Hematopoietic multipotent progenitor cell (in vitro differentiated cells): ENCODE data around the gene KIRREL1. TPM values are rescaled to one million over a fixed set of nuclear protein-coding genes. Genes with fewer than 3 reads are reported as not detected.
A peak's percentile ranks its signal among the peaks of the same experiment; 100 is the strongest.
"Not testable (repeated sequence)": the region's sequence is repeated elsewhere in the genome, so short reads cannot be mapped to it uniquely, and the experiment has no call there.

Experiments
- DNase-seq, 3 donors: peaks; one replicate each; pipeline ENCODE4 v3.0.0-alpha.2; 2011 to 2015; ENCODE audit warnings: low read depth in 2 of 3, low spot score in 2 of 3
- total RNA-seq: library from RNA; depleted of rRNA; stranded (reverse); fragments of >200 nt; gene quantifications from one replicate; pipeline ENCODE4 v1.2.3, GENCODE V29; 2012

KIRREL1 gene
- total RNA-seq, 1 donor = 0.54 TPM

- DNase-seq = peak; percentile 36 to 92 (median 75)
Measured at GRCh38 chr1:158124999-158125398, 131.6 kb downstream of the KIRREL1 start.

GRCh38 chr1:158126425-158126824 lies 133.0 kb downstream of the KIRREL1 start:
- DNase-seq = peak in 1 of 3 donors; percentile 39

- not testable (repeated sequence) for DNase-seq
Measured at GRCh38 chr1:158128531-158128930, 135.1 kb downstream of the KIRREL1 start.

- DNase-seq = no peak
Measured at GRCh38 chr1:158131217-158131616, 137.8 kb downstream of the KIRREL1 start.

- DNase-seq = no peak
Measured at GRCh38 chr1:158140764-158141192, 147.3 kb downstream of the KIRREL1 start.

GRCh38 chr1:158145173-158145719 lies 151.8 kb downstream of the KIRREL1 start:
- DNase-seq = no peak

GRCh38 chr1:158146165-158146564 lies 152.7 kb downstream of the KIRREL1 start:
- DNase-seq = no peak

- DNase-seq = no peak
Measured at GRCh38 chr1:158146739-158147138, 153.3 kb downstream of the KIRREL1 start.

GRCh38 chr1:158147401-158147800 lies 154.0 kb downstream of the KIRREL1 start:
- no peak for DNase-seq

- DNase-seq = no peak
Measured at GRCh38 chr1:158147869-158148268, 154.4 kb downstream of the KIRREL1 start.

- DNase-seq = peak in 1 of 3 donors; percentile 23
Measured at GRCh38 chr1:158148468-158148867, 155.0 kb downstream of the KIRREL1 start.

GRCh38 chr1:158149175-158149574 lies 155.7 kb downstream of the KIRREL1 start:
- DNase-seq = no peak

Other genes starting within 250 kb of the KIRREL1 start
- gene FCRL2, start 216.5 kb upstream of the KIRREL1 start, total RNA-seq = under 0.01 TPM
- gene FCRL1, start 173.5 kb upstream of the KIRREL1 start, total RNA-seq = 3.2 TPM
- not detected for gene CD5L, start 151.8 kb upstream of the KIRREL1 start, total RNA-seq
- gene CD1D, start 187.2 kb downstream of the KIRREL1 start, total RNA-seq = 0.54 TPM